CD4-positive, alpha-beta T cell treated with Interferon alpha-2 for 1 hour (primary cell): ENCODE results near the gene COL23A1.
"Not testable (repeated sequence)": the region's sequence is repeated elsewhere in the genome, so short reads cannot be mapped to it uniquely, and the experiment has no call there.

ENCODE experiments used
- DNase-seq, 2 donors: peaks; one replicate each; pipeline ENCODE4 v3.0.0-alpha.2; 2020 to 2022

The COL23A1 gene

GRCh38 chr5:178372142-178372571 lies 218.0 kb downstream of the COL23A1 start:
- DNase-seq = no peak

GRCh38 chr5:178371362-178372111 lies 218.7 kb downstream of the COL23A1 start:
- DNase-seq = no peak

- DNase-seq = no peak
These were observed 220.1 kb downstream of the COL23A1 start for GRCh38 chr5:178370102-178370501.

GRCh38 chr5:178369469-178369868 lies 220.7 kb downstream of the COL23A1 start:
- DNase-seq = not testable (repeated sequence)

- DNase-seq = no peak
These were observed 221.4 kb downstream of the COL23A1 start for GRCh38 chr5:178368716-178369300.

- DNase-seq = no peak
These were observed 221.9 kb downstream of the COL23A1 start for GRCh38 chr5:178368274-178368673.

- no peak for DNase-seq
These were observed 222.5 kb downstream of the COL23A1 start for GRCh38 chr5:178367736-178368120.

- DNase-seq = no peak
These were observed 223.0 kb downstream of the COL23A1 start for GRCh38 chr5:178366998-178367735.

- DNase-seq = no peak
These were observed 224.4 kb downstream of the COL23A1 start for GRCh38 chr5:178365501-178366440.

- DNase-seq = no peak
These were observed 225.9 kb downstream of the COL23A1 start for GRCh38 chr5:178364326-178364675.

GRCh38 chr5:178363501-178364325 lies 226.5 kb downstream of the COL23A1 start:
- DNase-seq = no peak

- DNase-seq = no peak
These were observed 228.3 kb downstream of the COL23A1 start for GRCh38 chr5:178361657-178362445.

- no peak for DNase-seq
These were observed 229.3 kb downstream of the COL23A1 start for GRCh38 chr5:178360926-178361235.

GRCh38 chr5:178360222-178360925 lies 229.8 kb downstream of the COL23A1 start:
- no peak for DNase-seq

- DNase-seq = no peak
These were observed 230.5 kb downstream of the COL23A1 start for GRCh38 chr5:178359738-178360137.

- DNase-seq = no peak
These were observed 232.5 kb downstream of the COL23A1 start for GRCh38 chr5:178357678-178358077.

- DNase-seq = no peak
These were observed 233.1 kb downstream of the COL23A1 start for GRCh38 chr5:178357121-178357521.

- DNase-seq = no peak
These were observed 233.7 kb downstream of the COL23A1 start for GRCh38 chr5:178356431-178356872.

- DNase-seq = no peak
These were observed 234.5 kb downstream of the COL23A1 start for GRCh38 chr5:178355671-178356070.

- no peak for DNase-seq
These were observed 236.7 kb downstream of the COL23A1 start for GRCh38 chr5:178353461-178353860.

GRCh38 chr5:178352035-178352349 lies 238.2 kb downstream of the COL23A1 start:
- no peak for DNase-seq
